A549 (cell line): ENCODE data around the gene TFCP2. TPM values are rescaled to one million over a fixed set of nuclear protein-coding genes. Genes with fewer than 3 reads are reported as not detected.

Experiments used
- ATAC-seq, 2 experiments: fragments of 200-7000 bp in 1 of 2; fragments of >200 bp in 1 of 2; cut with Nextera tagmentation in 1 of 2; cut with Tn5 transposase in 1 of 2; 3 replicates each; pipeline versions ENCODE4 v1.8.0 to v1.9.1; 2018 to 2020; ENCODE audit warnings: mild to moderate bottlenecking in 1 of 2, moderate library complexity in 1 of 2
- CTCF ChIA-PET: fragments of 300-600 bp; sonication (Branson Sonifier 250); formaldehyde crosslinking; extraction: SDS; loops from one replicate; lab custom pipeline; 2021; ENCODE audit warnings: antibody characterized with exemption, inconsistent platforms; lab: Yijun Ruan, JAX
- POLR2A ChIA-PET: fragments of 350-600 bp; formaldehyde crosslinking; extraction: SDS; loops from one replicate; lab custom pipeline; 2021; ENCODE audit warnings: antibody characterized with exemption, inconsistent platforms; lab: Yijun Ruan, JAX
- DNase-seq, 2 experiments: peaks; one replicate each; pipeline versions ENCODE4 v3.0.0 to v3.0.0-alpha.2; 2011 to 2016; ENCODE audit warnings: low read depth in 1 of 2, low spot score in 1 of 2
- FAIRE-seq: peaks from 2 replicates; lab custom pipeline; 2011; peaks lifted over from hg19 to GRCh38; lab: Jason Lieb, UNC
- H3K27ac ChIP-seq, 2 experiments: fragments of >200 bp; sonication (Bioruptor Twin); formaldehyde crosslinking; 3 replicates each; pipeline ENCODE4 v1.5.1; 2016 to 2017
- H3K4me1 ChIP-seq: fragments of >200 bp; sonication (Bioruptor Twin); formaldehyde crosslinking; 3 replicates; pipeline ENCODE4 v1.6.1; 2016
- H3K4me2 ChIP-seq: fragments of >200 bp; sonication (Bioruptor Twin); formaldehyde crosslinking; 3 replicates; pipeline ENCODE4 v1.6.1; 2016
- H3K4me3 ChIP-seq: fragments of >200 bp; sonication (Bioruptor Twin); formaldehyde crosslinking; 3 replicates; pipeline ENCODE4 v1.5.1; 2016
- H3K9me3 ChIP-seq: fragments of >200 bp; sonication (Bioruptor Twin); formaldehyde crosslinking; 3 replicates; pipeline ENCODE4 v1.6.1; 2016
- CEBPB ChIP-seq, 2 experiments: fragments of >200 bp in 1 of 2; sonication (Bioruptor Twin) in 1 of 2; formaldehyde crosslinking in 1 of 2; IDR thresholded peaks; 2 replicates each; pipeline ENCODE4 v1.6.1; 2012 to 2016
- EHF ChIP-seq: fragments of 250-450 bp; sonication (Bioruptor Pico); IDR thresholded peaks from 2 replicates; pipeline ENCODE4 v1.5.0; 2020; ENCODE audit warnings: mild to moderate bottlenecking
- EHMT2 ChIP-seq: fragments of 200-600 bp; sonication (generic); IDR thresholded peaks from 2 replicates; pipeline ENCODE4 v1.6.1; 2016; ENCODE audit warnings: antibody characterized with exemption, low read depth, mild to moderate bottlenecking, moderate library complexity
- EP300 ChIP-seq, 2 experiments: fragments of >200 bp; sonication (Bioruptor Twin); formaldehyde crosslinking; IDR thresholded peaks; 2 replicates in 1 of 2; 3 replicates in 1 of 2; pipeline ENCODE4 v1.6.1; 2016 to 2017
- ESRRA ChIP-seq: fragments of 150-350 bp; IDR thresholded peaks from 2 replicates; pipeline ENCODE4 v1.6.1; 2014; ENCODE audit warnings: mild to moderate bottlenecking, low read length, borderline replicate concordance
- HES2 ChIP-seq: fragments of >200 bp; sonication (Bioruptor Twin); formaldehyde crosslinking; IDR thresholded peaks from 2 replicates; pipeline ENCODE4 v1.6.1; 2016
- HOXB13 ChIP-seq: fragments of 250-450 bp; sonication (Bioruptor Pico); IDR thresholded peaks from 2 replicates; pipeline ENCODE4 v1.5.0; 2020; ENCODE audit warnings: low read depth, mild to moderate bottlenecking, moderate library complexity
- JUN ChIP-seq, 2 experiments: fragments of >200 bp; sonication (Bioruptor Twin); formaldehyde crosslinking; IDR thresholded peaks; 2 replicates in 1 of 2; 3 replicates in 1 of 2; pipeline ENCODE4 v1.6.1; 2016 to 2017
- NFE2L2 ChIP-seq: fragments of 150-350 bp; conservative IDR thresholded peaks from 2 replicates; pipeline ENCODE4 v1.6.1; 2014; ENCODE audit warnings: low read length
- NPAS2 ChIP-seq: fragments of 250-450 bp; sonication (Bioruptor Pico); IDR thresholded peaks from 2 replicates; pipeline ENCODE4 v1.8.0; 2022; ENCODE audit warnings: mild to moderate bottlenecking, moderate library complexity, borderline replicate concordance
- NR3C1 ChIP-seq: fragments of >200 bp; sonication (Bioruptor Twin); formaldehyde crosslinking; IDR thresholded peaks from 3 replicates; pipeline ENCODE4 v1.6.1; 2017
- PBX3 ChIP-seq: IDR thresholded peaks from 2 replicates; pipeline ENCODE4 v1.6.1; 2012
- POLR2A ChIP-seq: IDR thresholded peaks from 2 replicates; pipeline ENCODE4 v1.6.1; 2012; ENCODE audit warnings: mild to moderate bottlenecking, low read length
- RAD21 ChIP-seq, 2 experiments: fragments of >200 bp in 1 of 2; sonication (Bioruptor Twin) in 1 of 2; formaldehyde crosslinking in 1 of 2; IDR thresholded peaks in 1 of 2; conservative IDR thresholded peaks in 1 of 2; 2 replicates in 1 of 2; 3 replicates in 1 of 2; pipeline ENCODE4 v1.6.1; 2012 to 2018; ENCODE audit warnings: inconsistent platforms in 1 of 2
- RARB ChIP-seq: fragments of 250-450 bp; sonication (Bioruptor Pico); IDR thresholded peaks from 2 replicates; pipeline ENCODE4 v1.8.0; 2021; ENCODE audit warnings: mild to moderate bottlenecking, moderate library complexity
- RNF2 ChIP-seq: fragments of 200-600 bp; sonication (generic); IDR thresholded peaks from 2 replicates; pipeline ENCODE4 v1.6.1; 2016; ENCODE audit warnings: low read depth, mild to moderate bottlenecking, antibody characterized with exemption, moderate library complexity, borderline replicate concordance
- SMC3 ChIP-seq: fragments of >200 bp; sonication (Bioruptor Twin); formaldehyde crosslinking; IDR thresholded peaks from 3 replicates; pipeline ENCODE4 v1.6.1; 2018; ENCODE audit warnings: inconsistent platforms
- TFCP2L1 ChIP-seq: fragments of 250-450 bp; sonication (Bioruptor Pico); IDR thresholded peaks from 2 replicates; pipeline ENCODE4 v1.5.0; 2021; ENCODE audit warnings: mild to moderate bottlenecking
- ZNF302 ChIP-seq: fragments of 250-450 bp; sonication (Bioruptor Pico); IDR thresholded peaks from 2 replicates; pipeline ENCODE4 v1.9.0; 2021; ENCODE audit warnings: inconsistent platforms, mild to moderate bottlenecking, moderate library complexity
- ZSCAN20 ChIP-seq: fragments of 250-450 bp; sonication (Bioruptor Pico); IDR thresholded peaks from 2 replicates; pipeline ENCODE4 v1.8.0; 2022; ENCODE audit warnings: mild to moderate bottlenecking, moderate library complexity
- WGBS: methylation state at CpG from one replicate; pipeline ENCODE4 v1.1.6; 2017; ENCODE audit errors: missing lambda C conversion rate; 5-methylcytosine and 5-hydroxymethylcytosine counted together
- polyA plus RNA-seq, 4 experiments: library from polyadenylated mRNA; depleted of rRNA in 3 of 4; stranded (reverse); fragments of >200 nt; fragmentation: RNase III in 1 of 4; extraction: RNeasy Plus Mini Kit Qiagen cat#74134 plus additional on column Dnase treatment in 1 of 4; gene quantifications; 2 replicates in 3 of 4; 3 replicates in 1 of 4; pipeline ENCODE4 v1.2.3, GENCODE V29; 2011 to 2017
- TF ChIP-seq, protein P1 (sequence below): fragments of 200-600 bp; sonication (generic); IDR thresholded peaks from 2 replicates; pipeline ENCODE4 v1.6.1; 2016; ENCODE audit warnings: antibody characterized with exemption, mild to moderate bottlenecking, moderate library complexity
- TF ChIP-seq, protein P2 (sequence below): fragments of 250-450 bp; sonication (Bioruptor Pico); IDR thresholded peaks from 2 replicates; pipeline ENCODE4 v1.5.0; 2020; ENCODE audit warnings: low read depth, mild to moderate bottlenecking, moderate library complexity

Gene TFCP2
- polyA plus RNA-seq, 2 of the 4 experiments (the other 2 are of a cell fraction) = 18.7 to 39.8 TPM

GRCh38 chr12:51065530-51065929 is 107.4 kb downstream of the TFCP2 start:
- Histone ChIP-seq H3K4me1 (peaks cover 3% of the 10 kb centered on the region; the same call in 2 of the 3 replicates), H3K4me2 (no peak overlapping the region), H3K27ac (no peak overlapping the region), H3K4me3 (no peak overlapping the region), H3K9me3 (no peaks in the 10 kb centered on the region)
- TF ChIP-seq RAD21 (conservative IDR thresholded peaks at IDR 0.05 in 1 of 2, IDR thresholded peaks at IDR 0.05 in 1 of 2) (no peak), HOXB13 (no peak), HES2 (no peak), ZNF302 (CRISPR knock-in tag) (no peak), RARB (CRISPR knock-in tag) (no peak), PBX3 (no peak)
- FAIRE-seq (no peak), ATAC-seq (no peak), DNase-seq (no peak)
- 89% methylated on average over 5 of the region's 5 CpGs for WGBS
- CTCF ChIA-PET = no interaction called here
- POLR2A ChIA-PET = no interaction called here

DNA sequence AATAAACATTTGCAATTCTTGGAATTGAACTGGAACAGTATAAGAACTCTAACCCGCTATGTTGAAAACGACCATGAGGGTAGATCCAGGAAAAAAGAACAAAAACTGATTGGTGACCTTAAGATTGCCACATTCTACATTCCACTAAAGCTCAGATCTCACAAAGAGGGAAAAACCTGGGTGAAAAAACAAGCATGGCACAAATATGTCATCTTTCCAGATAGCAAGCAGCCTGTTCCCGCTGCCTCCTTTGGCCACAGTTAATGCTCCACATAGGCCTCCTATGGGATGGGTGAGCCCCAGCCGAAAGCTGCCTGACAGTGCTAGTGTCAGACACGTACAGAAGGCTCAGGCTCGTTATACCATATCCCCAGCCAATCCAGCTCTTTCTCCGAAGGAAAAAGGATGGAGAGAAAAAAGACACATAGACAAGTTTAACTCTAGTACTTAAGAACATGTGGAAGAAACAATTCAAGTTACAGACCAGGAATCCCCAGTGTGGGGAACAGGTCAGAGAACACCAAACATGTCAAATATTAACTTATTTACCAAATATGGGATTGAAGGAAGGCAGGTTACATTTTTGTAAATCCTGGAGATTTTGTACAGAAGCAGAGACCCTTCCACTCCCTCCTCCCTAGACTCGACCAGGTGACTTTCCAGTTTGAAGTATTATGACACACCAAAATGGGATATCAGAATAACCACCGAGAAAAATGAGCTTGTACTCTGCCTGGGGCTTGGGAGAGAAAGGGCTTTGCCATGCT is 110.1 kb downstream of the TFCP2 start:
- no peak overlapping the region for H3K4me2 ChIP-seq
- DNase-seq = no peak
- H3K4me1 ChIP-seq = peaks cover 3% of the 10 kb centered on the region; the same call in 1 of the 3 replicates
- H3K27ac ChIP-seq = no peak overlapping the region
- ATAC-seq = no peak; a peak in 1 of 6 replicates
- TF ChIP-seq PBX3 (no peak), JUN (IDR thresholded peaks at IDR 0.05) (0 out of 5 replicates have a peak, but pooled peaks have one; percentile 19 to 20)
- ChIA-PET CTCF (interaction anchor here (0.6 to 1.9 kb wide), 4 partner anchors 15 to 289 kb away, joined by 3 to 6 read pairs (median 4); no protein-coding TSS in a partner anchor), POLR2A (interaction anchor here (0.9 to 1.5 kb wide), 2 partner anchors 14 to 176 kb away, joined by 3 read pairs; partner anchors contain the start of genes DAZAP2 and LETMD1)
- no peak overlapping the region for H3K4me3 ChIP-seq
- 76% methylated on average over 9 of the region's 9 CpGs for WGBS
- FAIRE-seq = no peak
- no peaks in the 10 kb centered on the region for H3K9me3 ChIP-seq

- Histone ChIP-seq H3K4me3 (no peak overlapping the region), H3K4me1 (peaks cover 3% of the 10 kb centered on the region; the same call in 1 of the 3 replicates), H3K27ac (no peak overlapping the region), H3K4me2 (no peak overlapping the region), H3K9me3 (no peaks in the 10 kb centered on the region)
- POLR2A ChIA-PET = no interaction called here
- DNase-seq (no peak), FAIRE-seq (no peak), ATAC-seq (no peak)
- TF ChIP-seq TFCP2L1 (no peak), ZSCAN20 (CRISPR knock-in tag) (no peak), EHMT2 (no peak), NR3C1 (no peak), SMC3 (no peak), EHF (CRISPR knock-in tag) (no peak), PBX3 (no peak), ESRRA (no peak), POLR2A (no peak), NPAS2 (CRISPR knock-in tag) (no peak), EP300 (IDR thresholded peaks at IDR 0.05) (no peak), RNF2 (no peak), CEBPB (IDR thresholded peaks at IDR 0.05) (no peak), NFE2L2 (no peak)
- TF ChIP-seq, protein P1, sequence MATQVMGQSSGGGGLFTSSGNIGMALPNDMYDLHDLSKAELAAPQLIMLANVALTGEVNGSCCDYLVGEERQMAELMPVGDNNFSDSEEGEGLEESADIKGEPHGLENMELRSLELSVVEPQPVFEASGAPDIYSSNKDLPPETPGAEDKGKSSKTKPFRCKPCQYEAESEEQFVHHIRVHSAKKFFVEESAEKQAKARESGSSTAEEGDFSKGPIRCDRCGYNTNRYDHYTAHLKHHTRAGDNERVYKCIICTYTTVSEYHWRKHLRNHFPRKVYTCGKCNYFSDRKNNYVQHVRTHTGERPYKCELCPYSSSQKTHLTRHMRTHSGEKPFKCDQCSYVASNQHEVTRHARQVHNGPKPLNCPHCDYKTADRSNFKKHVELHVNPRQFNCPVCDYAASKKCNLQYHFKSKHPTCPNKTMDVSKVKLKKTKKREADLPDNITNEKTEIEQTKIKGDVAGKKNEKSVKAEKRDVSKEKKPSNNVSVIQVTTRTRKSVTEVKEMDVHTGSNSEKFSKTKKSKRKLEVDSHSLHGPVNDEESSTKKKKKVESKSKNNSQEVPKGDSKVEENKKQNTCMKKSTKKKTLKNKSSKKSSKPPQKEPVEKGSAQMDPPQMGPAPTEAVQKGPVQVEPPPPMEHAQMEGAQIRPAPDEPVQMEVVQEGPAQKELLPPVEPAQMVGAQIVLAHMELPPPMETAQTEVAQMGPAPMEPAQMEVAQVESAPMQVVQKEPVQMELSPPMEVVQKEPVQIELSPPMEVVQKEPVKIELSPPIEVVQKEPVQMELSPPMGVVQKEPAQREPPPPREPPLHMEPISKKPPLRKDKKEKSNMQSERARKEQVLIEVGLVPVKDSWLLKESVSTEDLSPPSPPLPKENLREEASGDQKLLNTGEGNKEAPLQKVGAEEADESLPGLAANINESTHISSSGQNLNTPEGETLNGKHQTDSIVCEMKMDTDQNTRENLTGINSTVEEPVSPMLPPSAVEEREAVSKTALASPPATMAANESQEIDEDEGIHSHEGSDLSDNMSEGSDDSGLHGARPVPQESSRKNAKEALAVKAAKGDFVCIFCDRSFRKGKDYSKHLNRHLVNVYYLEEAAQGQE = no peak
- TF ChIP-seq, protein P2, sequence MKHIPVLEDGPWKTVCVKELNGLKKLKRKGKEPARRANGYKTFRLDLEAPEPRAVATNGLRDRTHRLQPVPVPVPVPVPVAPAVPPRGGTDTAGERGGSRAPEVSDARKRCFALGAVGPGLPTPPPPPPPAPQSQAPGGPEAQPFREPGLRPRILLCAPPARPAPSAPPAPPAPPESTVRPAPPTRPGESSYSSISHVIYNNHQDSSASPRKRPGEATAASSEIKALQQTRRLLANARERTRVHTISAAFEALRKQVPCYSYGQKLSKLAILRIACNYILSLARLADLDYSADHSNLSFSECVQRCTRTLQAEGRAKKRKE (CRISPR knock-in tag) = no peak
- 94% methylated on average over 7 of the region's 7 CpGs for WGBS
- CTCF ChIA-PET = interaction anchor here (0.8 to 0.9 kb wide), 2 partner anchors 12 to 282 kb away, joined by 3 read pairs; no protein-coding TSS in a partner anchor
Measured at GRCh38 chr12:51059086-51059485, 113.8 kb downstream of the TFCP2 start.
